BJ (cell line): ENCODE data around the gene SYAP1. TPM values are rescaled to one million over a fixed set of nuclear protein-coding genes. Genes with fewer than 3 reads are reported as not detected.

Source experiments
- CTCF ChIA-PET: fragments of 350-600 bp; formaldehyde crosslinking; extraction: SDS; loops from one replicate; lab custom pipeline; 2021; ENCODE audit warnings: antibody characterized with exemption, inconsistent platforms; lab: Yijun Ruan, JAX
- POLR2A ChIA-PET: fragments of 300-600 bp; sonication (Branson Sonifier 250); formaldehyde crosslinking; extraction: SDS; loops from one replicate; lab custom pipeline; 2021; ENCODE audit warnings: antibody characterized with exemption; lab: Charles Lee
- DNase-seq: peaks from one replicate; pipeline ENCODE4 v3.0.0-alpha.2; 2011; ENCODE audit warnings: low read depth
- H3K27me3 ChIP-seq: 2 replicates; pipeline ENCODE4 v1.6.0; 2011; ENCODE audit warnings: low read length; ENCODE audit not compliant: control insufficient read depth, insufficient read depth
- H3K36me3 ChIP-seq: 2 replicates; pipeline ENCODE4 v1.5.1; 2011; ENCODE audit warnings: low read length; ENCODE audit not compliant: control insufficient read depth, insufficient read depth
- H3K4me3 ChIP-seq: 2 replicates; pipeline ENCODE4 v1.5.1; 2011; ENCODE audit warnings: low read depth, mild to moderate bottlenecking, control low read depth, low read length
- polyA plus RNA-seq: library from polyadenylated mRNA; depleted of rRNA; stranded (reverse); fragments of >200 nt; gene quantifications from 2 replicates; pipeline ENCODE4 v1.2.3, GENCODE V29; 2011; rRNA removed
- small RNA-seq: library from RNA; depleted of rRNA; stranded (forward); fragments of <200 nt; gene quantifications from one replicate; pipeline ENCODE3, GENCODE V24; 2012; ENCODE audit warnings: low replicate concordance, low read depth; ENCODE audit not compliant: insufficient read length
- TF ChIP-seq, protein P1 (sequence below): IDR thresholded peaks from 2 replicates; pipeline ENCODE4 v1.5.1; 2011; ENCODE audit warnings: low read depth, mild to moderate bottlenecking, control low read depth, inconsistent platforms, low read length, moderate library complexity; ENCODE audit not compliant: insufficient read depth

Gene SYAP1
- polyA plus RNA-seq, 1 experiment, result 7.3 TPM

DNA sequence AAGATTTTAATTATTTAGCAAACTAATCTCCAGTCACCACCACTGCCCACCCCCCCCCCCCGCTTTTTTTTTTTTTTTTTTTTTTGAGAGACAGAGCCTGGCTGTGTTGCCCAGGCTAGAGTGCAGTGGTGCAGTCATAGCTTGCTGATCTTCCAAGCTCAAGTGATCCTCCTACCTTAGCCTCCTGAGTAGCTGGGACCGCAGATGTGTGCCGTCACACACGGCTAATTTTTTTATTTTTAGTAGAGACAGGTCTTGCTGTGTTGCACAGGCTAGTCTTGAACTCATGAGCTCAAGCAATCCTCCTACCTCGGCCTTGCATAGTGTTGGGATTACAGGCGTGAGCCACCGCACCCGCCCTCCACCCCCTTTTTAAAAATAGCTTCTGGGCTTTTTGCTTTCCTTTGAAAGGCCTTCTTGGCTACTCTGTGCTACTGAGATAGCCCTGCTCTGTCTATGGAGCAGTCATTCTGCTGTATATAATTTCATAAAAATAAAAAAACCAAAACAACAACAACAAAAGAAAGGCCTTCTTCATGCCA, 85.6 kb downstream of the SYAP1 start:
- TF ChIP-seq, protein P1, sequence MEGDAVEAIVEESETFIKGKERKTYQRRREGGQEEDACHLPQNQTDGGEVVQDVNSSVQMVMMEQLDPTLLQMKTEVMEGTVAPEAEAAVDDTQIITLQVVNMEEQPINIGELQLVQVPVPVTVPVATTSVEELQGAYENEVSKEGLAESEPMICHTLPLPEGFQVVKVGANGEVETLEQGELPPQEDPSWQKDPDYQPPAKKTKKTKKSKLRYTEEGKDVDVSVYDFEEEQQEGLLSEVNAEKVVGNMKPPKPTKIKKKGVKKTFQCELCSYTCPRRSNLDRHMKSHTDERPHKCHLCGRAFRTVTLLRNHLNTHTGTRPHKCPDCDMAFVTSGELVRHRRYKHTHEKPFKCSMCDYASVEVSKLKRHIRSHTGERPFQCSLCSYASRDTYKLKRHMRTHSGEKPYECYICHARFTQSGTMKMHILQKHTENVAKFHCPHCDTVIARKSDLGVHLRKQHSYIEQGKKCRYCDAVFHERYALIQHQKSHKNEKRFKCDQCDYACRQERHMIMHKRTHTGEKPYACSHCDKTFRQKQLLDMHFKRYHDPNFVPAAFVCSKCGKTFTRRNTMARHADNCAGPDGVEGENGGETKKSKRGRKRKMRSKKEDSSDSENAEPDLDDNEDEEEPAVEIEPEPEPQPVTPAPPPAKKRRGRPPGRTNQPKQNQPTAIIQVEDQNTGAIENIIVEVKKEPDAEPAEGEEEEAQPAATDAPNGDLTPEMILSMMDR, result no peak
- no peaks in the 10 kb centered on the region for H3K27me3 ChIP-seq
- CTCF ChIA-PET, result no interaction called here
- no peaks in the 10 kb centered on the region for H3K36me3 ChIP-seq
- DNase-seq, result no peak
- H3K4me3 ChIP-seq, result no peak overlapping the region
- POLR2A ChIA-PET, result no interaction called here

GRCh38 chrX:16807548-16807947, 88.1 kb downstream of the SYAP1 start:
- DNase-seq, result no peak
- Histone ChIP-seq H3K36me3 (no peaks in the 10 kb centered on the region), H3K4me3 (peak overlapping the region; percentile 43), H3K27me3 (no peaks in the 10 kb centered on the region)
- TF ChIP-seq, protein P1, result peak; percentile 44
- POLR2A ChIA-PET, result no interaction called here
- CTCF ChIA-PET, result interaction anchor here (0.9 to 1.8 kb wide), 10 partner anchors 9 to 989 kb away, joined by 3 to 8 read pairs (median 3); no protein-coding TSS in a partner anchor

DNA sequence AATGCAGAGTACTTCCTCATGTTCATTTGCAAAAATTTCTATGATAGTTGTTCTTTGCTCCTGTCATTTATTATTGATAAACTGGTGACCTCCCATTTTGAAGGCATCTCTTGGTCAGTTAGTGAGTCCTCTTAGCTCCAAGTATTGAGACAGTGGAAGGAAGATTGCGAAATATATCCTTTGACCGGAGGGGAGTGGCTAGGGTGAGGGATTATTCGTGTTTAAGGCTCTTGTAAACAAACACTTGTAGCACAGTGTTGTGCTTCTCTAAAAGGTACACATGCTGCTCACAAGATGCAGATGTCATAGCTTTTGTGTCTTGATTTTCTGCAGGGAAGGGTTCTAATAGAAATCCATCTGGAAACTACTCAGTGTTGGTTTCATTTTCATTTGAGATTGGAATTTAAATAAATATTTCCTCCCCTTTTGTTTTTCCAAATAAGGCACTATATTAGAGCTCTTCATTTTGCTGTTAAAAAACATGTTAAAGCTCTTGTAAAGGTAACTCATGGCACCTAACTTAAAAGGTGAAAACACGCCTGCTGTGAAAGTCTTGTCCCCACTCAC, 88.6 kb downstream of the SYAP1 start:
- TF ChIP-seq, protein P1, result no peak
- H3K4me3 ChIP-seq, result peak overlapping the region; percentile 43
- no peaks in the 10 kb centered on the region for H3K27me3 ChIP-seq
- ChIA-PET CTCF (interaction anchor here (0.6 to 1.8 kb wide), 11 partner anchors 9 to 990 kb away, joined by 3 to 8 read pairs (median 3); no protein-coding TSS in a partner anchor), POLR2A (interaction anchor here (0.6 kb wide), 1 partner anchor 9 kb away, joined by 3 read pairs; no protein-coding TSS in a partner anchor)
- H3K36me3 ChIP-seq, result no peaks in the 10 kb centered on the region
- no peak for DNase-seq

DNA sequence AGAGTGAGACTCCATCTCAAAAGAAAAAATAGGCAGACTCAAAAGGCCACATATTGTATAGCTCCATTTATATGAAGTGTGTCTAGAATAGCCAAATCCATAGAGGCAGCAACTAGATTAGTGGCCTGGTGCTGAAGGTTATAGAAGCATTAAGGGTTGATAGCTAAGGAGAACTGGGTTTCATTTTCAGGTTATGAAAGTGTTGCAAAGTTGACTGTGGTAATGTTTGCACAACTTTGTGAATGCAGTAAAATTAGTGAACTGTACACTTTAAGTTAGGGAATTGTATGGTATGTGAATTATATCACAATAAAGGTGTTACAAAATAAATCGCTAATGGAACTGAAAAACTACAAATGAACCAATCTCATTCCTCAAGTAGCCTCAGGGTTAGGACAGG, 95.2 kb downstream of the SYAP1 start:
- TF ChIP-seq, protein P1, result no peak
- CTCF ChIA-PET, result no interaction called here
- POLR2A ChIA-PET, result no interaction called here
- Histone ChIP-seq H3K27me3 (no peaks in the 10 kb centered on the region), H3K36me3 (no peaks in the 10 kb centered on the region), H3K4me3 (no peak overlapping the region)
- no peak for DNase-seq

Small RNA genes lying within 50 kb of the gene (small RNA-seq; reads per million reads assigned to genes)
- gene RNU7-56P (not detected), gene RPL12P49 (not detected)

Other genes starting within 250 kb of the SYAP1 start
- not detected in 2 replicates for gene S100G, start 69.5 kb upstream of the SYAP1 start, polyA plus RNA-seq
- 3.7 and 6.6 TPM in 2 replicates for gene CTPS2, start 6.9 kb upstream of the SYAP1 start, polyA plus RNA-seq
- 4.5 and 8.9 TPM in 2 replicates for gene TXLNG, start 66.9 kb downstream of the SYAP1 start, polyA plus RNA-seq
- gene RBBP7, start 150.8 kb downstream of the SYAP1 start, polyA plus RNA-seq, result 118 and 123 TPM in 2 replicates
- 0.04 and 0.17 TPM in 2 replicates for gene REPS2, start 227.0 kb downstream of the SYAP1 start, polyA plus RNA-seq